Measurements from ENCODE around the gene PAMR1.

PAMR1 gene

GRCh38 chr11:35433588-35433987 lies 91.8 kb downstream of the PAMR1 start:
- DNase-seq, result no peak

- no peak for DNase-seq
Measured at GRCh38 chr11:35432464-35432863, 93.0 kb downstream of the PAMR1 start.

GRCh38 chr11:35427071-35427470 lies 98.3 kb downstream of the PAMR1 start:
- no peak for DNase-seq

- DNase-seq, result no peak
Measured at GRCh38 chr11:35426351-35426750, 99.1 kb downstream of the PAMR1 start.

- no peak for DNase-seq
Measured at GRCh38 chr11:35425603-35426212, 99.7 kb downstream of the PAMR1 start.

GRCh38 chr11:35424157-35424940 lies 101.1 kb downstream of the PAMR1 start:
- no peak for DNase-seq

- DNase-seq, result no peak
Measured at GRCh38 chr11:35420371-35420770, 105.0 kb downstream of the PAMR1 start.

- no peak for DNase-seq
Measured at GRCh38 chr11:35419830-35420333, 105.5 kb downstream of the PAMR1 start.

- DNase-seq, result peak; percentile 11
Measured at GRCh38 chr11:35419184-35419829, 106.1 kb downstream of the PAMR1 start, which contains the start of gene SLC1A2. TSS of gene SLC1A2 (minus strand) at chr11:35419558. CDS start at chr11:35418966, 592 bp downstream.

- DNase-seq, result peak; percentile 10
Measured at GRCh38 chr11:35418282-35419183, 106.9 kb downstream of the PAMR1 start.

- no peak for DNase-seq
Measured at GRCh38 chr11:35415487-35415886, 109.9 kb downstream of the PAMR1 start.

GRCh38 chr11:35414776-35415175 lies 110.6 kb downstream of the PAMR1 start:
- no peak for DNase-seq

GRCh38 chr11:35414311-35414710 lies 111.1 kb downstream of the PAMR1 start:
- no peak for DNase-seq

GRCh38 chr11:35413598-35413997 lies 111.8 kb downstream of the PAMR1 start:
- DNase-seq, result no peak

GRCh38 chr11:35412285-35412684 lies 113.1 kb downstream of the PAMR1 start:
- DNase-seq, result no peak

GRCh38 chr11:35407041-35407440 lies 118.4 kb downstream of the PAMR1 start:
- DNase-seq, result no peak

- no peak for DNase-seq
Measured at GRCh38 chr11:35404388-35404775, 121.0 kb downstream of the PAMR1 start.

- DNase-seq, result no peak
Measured at GRCh38 chr11:35403765-35404387, 121.5 kb downstream of the PAMR1 start.

GRCh38 chr11:35402751-35403660 lies 122.4 kb downstream of the PAMR1 start:
- DNase-seq, result no peak

GRCh38 chr11:35398881-35399280 lies 126.5 kb downstream of the PAMR1 start:
- DNase-seq, result no peak

GRCh38 chr11:35394941-35395340 lies 130.5 kb downstream of the PAMR1 start:
- DNase-seq, result no peak
